Measurements from ENCODE around the gene ANKRD66.

DNA sequence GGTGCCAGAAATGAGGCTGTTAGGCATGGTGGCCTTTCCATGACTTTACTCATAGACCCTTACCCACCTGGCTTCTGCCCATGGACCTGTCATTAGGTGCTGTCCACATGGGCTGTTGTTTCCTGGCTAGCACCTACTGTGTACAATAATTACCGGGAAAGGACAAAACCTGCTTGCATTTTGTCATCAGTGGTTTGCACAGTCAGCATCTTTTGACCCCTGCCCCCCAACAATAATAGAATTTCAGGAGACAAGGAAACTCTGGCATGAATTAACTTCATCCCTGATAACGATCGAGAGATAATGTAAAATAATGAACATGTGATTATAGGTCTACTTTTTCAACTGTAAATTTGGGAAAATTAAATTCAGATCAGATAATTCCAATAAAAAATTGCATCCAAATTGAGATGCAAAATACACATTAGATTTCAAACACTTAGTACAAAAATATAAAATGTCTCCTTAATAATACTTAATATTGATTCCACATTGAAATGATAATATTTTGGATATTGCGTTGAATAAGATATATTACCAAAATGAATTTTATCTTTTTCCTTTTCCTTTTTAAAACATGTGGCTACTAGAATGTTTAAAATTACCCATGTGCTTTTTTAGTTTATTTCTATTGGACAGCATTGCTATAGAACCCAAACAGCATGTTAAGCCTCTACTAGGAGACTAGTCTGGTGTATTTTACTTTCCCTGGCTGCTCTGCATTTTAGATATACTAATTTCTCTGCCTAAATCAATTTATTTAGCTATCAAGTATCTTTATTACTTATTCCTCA, 12.4 kb downstream of the ANKRD66 start:
- TF ChIP-seq, protein P1, sequence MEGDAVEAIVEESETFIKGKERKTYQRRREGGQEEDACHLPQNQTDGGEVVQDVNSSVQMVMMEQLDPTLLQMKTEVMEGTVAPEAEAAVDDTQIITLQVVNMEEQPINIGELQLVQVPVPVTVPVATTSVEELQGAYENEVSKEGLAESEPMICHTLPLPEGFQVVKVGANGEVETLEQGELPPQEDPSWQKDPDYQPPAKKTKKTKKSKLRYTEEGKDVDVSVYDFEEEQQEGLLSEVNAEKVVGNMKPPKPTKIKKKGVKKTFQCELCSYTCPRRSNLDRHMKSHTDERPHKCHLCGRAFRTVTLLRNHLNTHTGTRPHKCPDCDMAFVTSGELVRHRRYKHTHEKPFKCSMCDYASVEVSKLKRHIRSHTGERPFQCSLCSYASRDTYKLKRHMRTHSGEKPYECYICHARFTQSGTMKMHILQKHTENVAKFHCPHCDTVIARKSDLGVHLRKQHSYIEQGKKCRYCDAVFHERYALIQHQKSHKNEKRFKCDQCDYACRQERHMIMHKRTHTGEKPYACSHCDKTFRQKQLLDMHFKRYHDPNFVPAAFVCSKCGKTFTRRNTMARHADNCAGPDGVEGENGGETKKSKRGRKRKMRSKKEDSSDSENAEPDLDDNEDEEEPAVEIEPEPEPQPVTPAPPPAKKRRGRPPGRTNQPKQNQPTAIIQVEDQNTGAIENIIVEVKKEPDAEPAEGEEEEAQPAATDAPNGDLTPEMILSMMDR (IDR thresholded peaks at IDR 0.05; ENCODE audit: borderline replicate concordance, extremely low read depth, low read length, poor library complexity, severe bottlenecking): no peak
- no peak for TF ChIP-seq EZH2 (IDR thresholded peaks at IDR 0.05; ENCODE audit: borderline replicate concordance, low read depth, low read length, severe bottlenecking)
